ENCODE results near the gene MAN1B1.

Gene MAN1B1

GRCh38 chr9:137068539-137069507, 18.0 kb upstream of the MAN1B1 start:
- DNase-seq = no peak

- DNase-seq = no peak
Observed at GRCh38 chr9:137069508-137070091, 17.2 kb upstream of the MAN1B1 start.

GRCh38 chr9:137070201-137070905, 16.4 kb upstream of the MAN1B1 start, which contains the start of gene SAPCD2:
TSS of gene SAPCD2 (minus strand) at chr9:137070557. CDS start at chr9:137070460, 97 bp downstream.
- peak; percentile 38 to 90 (median 75) for DNase-seq

GRCh38 chr9:137070906-137071275, 15.9 kb upstream of the MAN1B1 start:
- DNase-seq = peak in 47 of 51 donors; percentile 28 to 92 (median 75)

- no peak for DNase-seq
Observed at GRCh38 chr9:137071282-137071681, 15.5 kb upstream of the MAN1B1 start.

GRCh38 chr9:137073992-137074399, 12.8 kb upstream of the MAN1B1 start:
- DNase-seq = no peak

GRCh38 chr9:137074657-137075274, 12.0 kb upstream of the MAN1B1 start:
- no peak for DNase-seq

- DNase-seq = no peak
Observed at GRCh38 chr9:137075275-137075775, 11.5 kb upstream of the MAN1B1 start.

GRCh38 chr9:137076636-137077009, 10.2 kb upstream of the MAN1B1 start:
- peak in 1 of 51 donors; percentile 60 for DNase-seq

GRCh38 chr9:137077010-137077747, 9.6 kb upstream of the MAN1B1 start, which contains the start of gene UAP1L1:
TSS of gene UAP1L1 (plus strand) at chr9:137077517. CDS start at chr9:137077533, 16 bp downstream.
- peak in 48 of 51 donors; percentile 23 to 91 (median 73) for DNase-seq

- DNase-seq = no peak
Observed at GRCh38 chr9:137077758-137078693, 8.8 kb upstream of the MAN1B1 start.

- DNase-seq = no peak
Observed at GRCh38 chr9:137078701-137079400, 7.9 kb upstream of the MAN1B1 start.

- no peak for DNase-seq
Observed at GRCh38 chr9:137079401-137079787, 7.4 kb upstream of the MAN1B1 start.

GRCh38 chr9:137080260-137081122, 6.3 kb upstream of the MAN1B1 start:
- no peak for DNase-seq

- no peak for DNase-seq
Observed at GRCh38 chr9:137082222-137082924, 4.4 kb upstream of the MAN1B1 start.

- no peak for DNase-seq
Observed at GRCh38 chr9:137082925-137083290, 3.9 kb upstream of the MAN1B1 start.

- peak in 5 of 51 donors; percentile 25 to 82 (median 44) for DNase-seq
Observed at GRCh38 chr9:137083394-137084004, 3.3 kb upstream of the MAN1B1 start.
